Spleen (tissue), 7 donors: Measurements from ENCODE around the gene ATP10A.

Experiments used
- POLR2A ChIP-seq, 3 donors: fragments of 450-650 bp; IDR thresholded peaks; one replicate each; pipeline ENCODE4 v1.5.1; 2017; ENCODE audit warnings: antibody characterized with exemption in 3 of 3, mild to moderate bottlenecking in 1 of 3
- POLR2AphosphoS5 ChIP-seq, 3 donors: sonication (generic); formaldehyde crosslinking; IDR thresholded peaks; one replicate each; pipeline ENCODE4 v1.5.1; 2017; ENCODE audit warnings: antibody characterized with exemption in 3 of 3
- TF ChIP-seq, protein P1 (sequence below), 11 experiments: fragments of 200-600 bp in 7 of 11; fragments of 450-650 bp in 4 of 11; sonication (generic) in 4 of 11; IDR thresholded peaks in 8 of 11; conservative IDR thresholded peaks in 3 of 11; 1 replicate in 7 of 11; 2 replicates in 4 of 11; pipeline versions ENCODE4 v1.4.0 to v1.8.0; 2016 to 2021; ENCODE audit warnings: antibody characterized with exemption in 11 of 11, inconsistent platforms in 4 of 11, mild to moderate bottlenecking in 1 of 11
- donor health status: DM: no; HTN: no; CAD: no; lungs with moderate emphysema.
- donor health status: DM: no; HTN: no; CAD: no.
- donor health status: DM: no; HTN: no; CAD: no.

DNA sequence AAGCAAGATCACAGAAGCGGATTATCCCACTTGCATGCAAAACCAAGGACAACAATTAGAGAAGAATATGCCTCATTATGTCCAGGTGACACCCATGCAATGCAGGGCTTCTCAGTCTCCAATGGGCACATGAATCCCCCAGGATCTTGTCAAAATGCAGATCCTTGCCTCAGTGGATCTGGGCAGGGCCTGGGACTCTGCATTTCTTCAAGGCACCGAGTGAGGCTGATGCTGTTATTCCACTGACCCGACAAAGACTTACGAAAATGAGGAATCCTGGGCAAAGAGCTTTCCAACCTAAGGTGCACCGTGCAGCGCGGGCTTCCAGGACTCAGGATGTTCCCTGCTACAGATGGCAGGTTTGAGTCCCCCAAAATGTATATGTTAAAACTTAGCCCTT, 99.2 kb downstream of the ATP10A start:
- TF ChIP-seq, protein P1, sequence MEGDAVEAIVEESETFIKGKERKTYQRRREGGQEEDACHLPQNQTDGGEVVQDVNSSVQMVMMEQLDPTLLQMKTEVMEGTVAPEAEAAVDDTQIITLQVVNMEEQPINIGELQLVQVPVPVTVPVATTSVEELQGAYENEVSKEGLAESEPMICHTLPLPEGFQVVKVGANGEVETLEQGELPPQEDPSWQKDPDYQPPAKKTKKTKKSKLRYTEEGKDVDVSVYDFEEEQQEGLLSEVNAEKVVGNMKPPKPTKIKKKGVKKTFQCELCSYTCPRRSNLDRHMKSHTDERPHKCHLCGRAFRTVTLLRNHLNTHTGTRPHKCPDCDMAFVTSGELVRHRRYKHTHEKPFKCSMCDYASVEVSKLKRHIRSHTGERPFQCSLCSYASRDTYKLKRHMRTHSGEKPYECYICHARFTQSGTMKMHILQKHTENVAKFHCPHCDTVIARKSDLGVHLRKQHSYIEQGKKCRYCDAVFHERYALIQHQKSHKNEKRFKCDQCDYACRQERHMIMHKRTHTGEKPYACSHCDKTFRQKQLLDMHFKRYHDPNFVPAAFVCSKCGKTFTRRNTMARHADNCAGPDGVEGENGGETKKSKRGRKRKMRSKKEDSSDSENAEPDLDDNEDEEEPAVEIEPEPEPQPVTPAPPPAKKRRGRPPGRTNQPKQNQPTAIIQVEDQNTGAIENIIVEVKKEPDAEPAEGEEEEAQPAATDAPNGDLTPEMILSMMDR (IDR thresholded peaks at IDR 0.05 in 8 of 11, conservative IDR thresholded peaks at IDR 0.05 in 3 of 11): no peak
- TF ChIP-seq POLR2A (IDR thresholded peaks at IDR 0.05): no peak
- TF ChIP-seq POLR2AphosphoS5 (IDR thresholded peaks at IDR 0.05): no peak
